ENCODE measurements around the gene SWI5. TPM values are rescaled to one million over a fixed set of nuclear protein-coding genes. Genes with fewer than 3 reads are reported as not detected.

The SWI5 gene
- total and polyA plus RNA-seq, 2 experiments from 2014 or later, result 26.6 to 42.5 TPM

GRCh38 chr9:128249908-128250838, 25.9 kb upstream of the SWI5 start:
- Mint-ChIP-seq H3K4me1 (peaks cover 40% of the 10 kb centered on the region), H3K27me3 (ENCODE audit: insufficient read depth, low read depth, poor library complexity) (peaks cover 20% of the 10 kb centered on the region), H3K27ac (peak overlapping the region; percentile 65; the same call in 1 of the 2 replicates), H3K4me3 (peak overlapping the region; percentile 87), H3K9me3 (no peaks in the 10 kb centered on the region; the same call in 2 of the 3 replicates), H3K36me3 (ENCODE audit: low read depth) (peaks cover 9% of the 10 kb centered on the region; the same call in 2 of the 3 replicates)
- Histone ChIP-seq H3K4me2 (peak overlapping the region; percentile 94), H3K4me1 (ENCODE audit: insufficient read depth) (peaks cover 26% of the 10 kb centered on the region), H3K4me3 (peak overlapping the region; percentile 88), H3K9me2 (ENCODE audit: insufficient read depth) (no peaks in the 10 kb centered on the region), H3K27me3 (ENCODE audit: insufficient read depth) (no peaks in the 10 kb centered on the region), H2AFZ (peak overlapping the region; percentile 63; the same call in 1 of the 2 replicates), H3K27ac (ENCODE audit: low read depth) (no peak overlapping the region), H3K79me2 (replicated peaks; ENCODE audit: insufficient read depth) (0 out of 2 replicates have a peak, but pooled peaks cover 6% of the 10 kb centered on the region), H3F3A (replicated peaks; ENCODE audit: low read depth) (peaks cover 12% of the 10 kb centered on the region; the same call in 1 of the 2 replicates), H4K20me1 (replicated peaks; ENCODE audit: insufficient read depth) (peaks cover 6% of the 10 kb centered on the region), H3K36me3 (ENCODE audit: insufficient read depth) (no peaks in the 10 kb centered on the region)
- peak; percentile 90 for DNase-seq (ENCODE audit: low spot score)
- TF ChIP-seq REST (IDR thresholded peaks at IDR 0.05; ENCODE audit: unreplicated experiment) (no peak), EZH2 (IDR thresholded peaks at IDR 0.05; ENCODE audit: low read depth, unreplicated experiment) (no peak), POLR2AphosphoS5 (IDR thresholded peaks at IDR 0.05; ENCODE audit: low read depth) (peak; percentile 61), ZNF462 (CRISPR knock-in tag; IDR thresholded peaks at IDR 0.05) (no peak), NANOG (IDR thresholded peaks at IDR 0.05; ENCODE audit: borderline replicate concordance) (no peak), ZNF114 (CRISPR knock-in tag; IDR thresholded peaks at IDR 0.05) (no peak), CREB1 (CRISPR knock-in tag; IDR thresholded peaks at IDR 0.05; ENCODE audit: low read depth) (peak; percentile 64; the same call in 1 of the 2 replicates), STAT1 (IDR thresholded peaks at IDR 0.05; ENCODE audit: unreplicated experiment) (no peak), CTCF (conservative IDR thresholded peaks at IDR 0.05; ENCODE audit: low read depth in 2 of 2) (no peak; a peak in 1 of 4 replicates), JUNB (IDR thresholded peaks at IDR 0.05; ENCODE audit: unreplicated experiment) (no peak), ETS1 (IDR thresholded peaks at IDR 0.05) (no peak), ZNF331 (CRISPR knock-in tag; IDR thresholded peaks at IDR 0.05; ENCODE audit: low read depth) (no peak), EZH2phosphoT487 (IDR thresholded peaks at IDR 0.05; ENCODE audit: unreplicated experiment) (no peak)
- ATAC-seq, result peak; percentile 59
